NCI-H2081 treated with DMSO at 0.1 percent for 48 hours (cell line): Measurements from ENCODE around the gene PEX7.
"Not testable (repeated sequence)": the region's sequence is repeated elsewhere in the genome, so short reads cannot be mapped to it uniquely, and the experiment has no call there.

Experiments used
- DNase-seq: peaks from one replicate; lab custom pipeline; 2025; lab: John Stamatoyannopoulos, UW

The PEX7 gene

GRCh38 chr6:136790411-136791295, 31.7 kb upstream of the PEX7 start:
- DNase-seq: no peak

GRCh38 chr6:136791296-136792094, 30.9 kb upstream of the PEX7 start:
- no peak for DNase-seq

GRCh38 chr6:136792095-136792409, 30.3 kb upstream of the PEX7 start:
- no peak for DNase-seq

GRCh38 chr6:136792410-136793262, 29.8 kb upstream of the PEX7 start, which contains the start of gene MAP3K5:
MAP3K5 (minus strand) TSS chr6:136792477; CDS start chr6:136792157, 320 bp downstream.
- peak; percentile 38 for DNase-seq

DNA sequence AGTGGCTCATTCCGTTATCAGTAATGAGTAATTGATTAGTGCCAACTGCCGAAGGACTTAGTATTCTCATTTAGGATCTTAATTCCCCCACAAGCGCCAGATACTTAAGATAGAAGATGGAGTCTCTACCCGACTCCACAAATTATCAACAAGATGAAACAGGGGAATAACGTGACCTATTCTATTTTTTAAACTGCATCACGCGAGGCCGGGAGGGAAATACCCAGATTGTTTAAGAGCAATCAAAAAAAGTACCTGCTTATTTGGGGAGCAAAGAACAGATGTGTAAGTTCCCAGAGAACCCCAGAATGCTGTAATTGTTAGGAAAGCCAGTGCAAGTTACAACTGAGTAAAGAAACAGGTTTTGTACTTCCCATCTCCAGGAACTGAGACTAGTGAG, 29.0 kb upstream of the PEX7 start:
- no peak for DNase-seq

GRCh38 chr6:136795386-136795785, 27.0 kb upstream of the PEX7 start:
- DNase-seq: no peak

- DNase-seq: no peak
Measured at GRCh38 chr6:136795996-136796395, 26.4 kb upstream of the PEX7 start.

DNA sequence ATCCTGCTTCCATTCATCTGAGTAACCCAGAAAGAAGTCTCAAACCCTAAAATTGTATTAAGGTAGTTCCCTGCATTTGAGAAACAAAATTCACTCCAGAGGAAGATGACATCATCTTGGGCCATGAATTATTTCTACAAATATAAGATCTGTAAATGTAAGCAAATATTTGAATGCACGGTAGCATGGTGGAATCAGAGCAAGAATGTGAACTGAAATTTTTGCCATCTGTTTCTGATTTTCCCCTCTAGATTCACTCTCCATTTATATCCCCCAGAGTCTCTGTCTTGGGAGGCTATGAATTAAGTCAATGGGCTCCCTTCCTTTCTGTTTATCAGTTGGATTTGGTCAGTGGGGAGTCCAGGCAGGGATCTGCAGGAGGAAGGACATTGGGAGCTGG, 24.3 kb upstream of the PEX7 start:
- no peak for DNase-seq

DNA sequence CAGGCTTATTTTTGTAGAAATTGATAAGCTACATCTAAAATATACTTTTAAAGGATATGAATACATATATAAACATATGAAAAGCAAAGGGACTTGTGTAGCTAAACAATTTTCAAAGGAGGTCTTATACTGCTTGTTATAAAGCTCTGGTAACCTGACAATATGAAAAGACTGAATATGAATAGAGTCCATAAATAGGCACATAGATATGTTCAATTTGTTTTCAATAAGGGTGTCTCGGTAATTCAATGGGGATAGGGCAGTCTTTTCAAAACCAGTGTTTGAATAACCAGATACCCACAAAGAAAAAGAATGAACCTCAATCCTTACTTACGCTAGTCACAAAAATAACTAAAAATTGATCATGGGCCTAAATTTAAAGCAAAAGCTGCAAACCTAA, 20.8 kb upstream of the PEX7 start:
- no peak for DNase-seq

- no peak for DNase-seq
Measured at GRCh38 chr6:136803608-136804007, 18.8 kb upstream of the PEX7 start.

DNA sequence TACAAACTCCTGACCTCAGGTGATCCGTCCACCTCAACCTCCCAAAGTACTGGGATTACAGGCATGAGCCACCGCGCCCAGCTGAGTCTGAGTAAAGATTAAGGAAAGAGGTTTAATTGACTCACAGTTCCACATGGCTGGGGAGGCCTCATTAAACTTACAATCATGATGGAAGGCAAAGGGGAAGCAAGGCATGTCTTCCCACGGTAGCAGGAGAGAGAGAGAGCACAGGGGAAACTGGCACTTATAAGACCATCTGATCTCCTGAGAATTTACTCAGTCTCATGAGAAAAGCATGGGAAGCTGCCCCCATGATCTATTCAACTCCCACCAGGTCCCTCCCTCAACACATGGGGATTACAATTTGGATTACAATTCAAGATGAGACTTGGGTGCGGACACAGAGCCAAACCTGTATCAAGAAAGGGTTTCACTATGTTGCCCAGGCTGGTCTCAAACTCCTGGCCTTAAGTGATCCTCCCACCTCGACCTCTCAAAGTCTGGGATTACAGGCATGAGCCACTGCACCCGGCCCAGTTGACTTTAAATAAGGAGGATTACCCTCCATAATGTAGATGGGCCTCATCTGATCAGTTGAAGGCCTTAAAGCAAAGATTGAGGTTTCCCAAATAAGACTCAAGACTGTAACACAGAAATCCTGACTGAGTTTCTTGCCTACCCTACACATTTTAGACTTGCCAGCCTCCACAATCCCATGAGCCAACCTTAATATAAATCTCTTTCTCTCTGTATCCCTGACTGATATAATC, 13.1 kb upstream of the PEX7 start:
- DNase-seq: no peak

DNA sequence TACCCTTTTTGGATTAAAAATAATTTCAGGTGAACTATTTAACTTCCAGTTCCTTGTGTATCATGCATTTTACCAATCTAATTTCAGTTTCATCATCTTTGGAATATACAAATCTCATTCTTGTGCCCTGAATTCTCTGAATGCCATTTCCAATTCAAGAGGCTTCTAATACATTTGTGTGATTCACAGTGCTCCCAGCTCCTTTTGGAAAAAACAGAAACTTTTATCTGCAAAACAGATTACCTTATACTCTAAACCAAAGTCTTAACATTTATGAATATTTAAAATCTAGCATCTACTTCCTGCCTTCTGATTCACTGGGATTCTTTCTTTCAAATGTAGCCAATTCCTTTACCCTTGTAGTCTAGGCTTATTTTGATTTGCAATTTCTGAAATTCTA, 11.1 kb upstream of the PEX7 start:
- no peak for DNase-seq

- no peak for DNase-seq
Measured at GRCh38 chr6:136812174-136812573, 10.2 kb upstream of the PEX7 start.

DNA sequence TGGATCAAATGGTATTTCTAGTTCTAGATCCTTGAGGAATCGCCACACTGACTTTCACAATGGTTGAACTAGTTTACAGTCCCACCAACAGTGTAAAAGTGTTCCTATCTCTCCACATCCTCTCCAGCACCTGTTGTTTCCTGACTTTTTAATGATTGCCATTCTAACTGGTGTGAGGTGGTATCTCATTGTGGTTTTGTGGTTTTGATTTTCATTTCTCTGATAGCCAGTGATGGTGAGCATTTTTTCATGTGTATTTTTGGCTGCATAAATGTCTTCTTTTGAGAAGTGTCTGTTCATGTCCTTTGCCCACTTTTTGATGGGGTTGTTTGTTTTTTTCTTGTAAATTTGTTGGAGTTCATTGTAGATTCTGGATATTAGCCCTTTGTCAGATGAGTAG, 6.8 kb upstream of the PEX7 start:
- DNase-seq: not testable (repeated sequence)

GRCh38 chr6:136816656-136817055, 5.7 kb upstream of the PEX7 start:
- DNase-seq: no peak

GRCh38 chr6:136820561-136820960, 1.8 kb upstream of the PEX7 start:
- no peak for DNase-seq

GRCh38 chr6:136822046-136822375, 381 bp upstream of the PEX7 start:
- no peak for DNase-seq

DNA sequence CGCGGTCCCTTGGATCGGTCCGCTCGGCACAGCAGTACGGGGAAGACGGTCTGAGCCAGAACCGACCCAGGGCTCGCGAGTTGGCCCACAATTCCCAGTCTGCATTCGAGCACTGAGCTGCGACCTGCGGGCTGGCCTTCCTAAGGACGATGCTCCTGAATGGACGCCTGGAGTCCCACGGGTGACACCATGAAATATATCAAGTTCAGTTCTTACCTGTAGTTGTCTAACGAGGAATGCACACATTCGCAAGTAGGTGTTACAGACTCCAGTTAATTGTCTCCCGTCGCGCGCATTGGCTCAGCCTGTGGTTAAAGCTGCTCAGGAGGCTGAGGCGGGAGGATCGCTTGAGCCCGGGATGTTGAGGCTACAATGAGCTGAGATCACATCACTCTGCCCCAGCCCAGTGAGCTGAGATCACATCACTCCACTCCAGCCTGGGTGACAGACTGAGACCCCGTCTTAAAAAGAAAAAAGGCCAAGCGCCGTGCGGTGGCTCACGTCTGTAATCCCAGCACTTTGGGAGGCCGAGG, 802 bp downstream of the PEX7 start:
- no peak for DNase-seq

- no peak for DNase-seq
Measured at GRCh38 chr6:136826216-136826615, 3.8 kb downstream of the PEX7 start.

DNA sequence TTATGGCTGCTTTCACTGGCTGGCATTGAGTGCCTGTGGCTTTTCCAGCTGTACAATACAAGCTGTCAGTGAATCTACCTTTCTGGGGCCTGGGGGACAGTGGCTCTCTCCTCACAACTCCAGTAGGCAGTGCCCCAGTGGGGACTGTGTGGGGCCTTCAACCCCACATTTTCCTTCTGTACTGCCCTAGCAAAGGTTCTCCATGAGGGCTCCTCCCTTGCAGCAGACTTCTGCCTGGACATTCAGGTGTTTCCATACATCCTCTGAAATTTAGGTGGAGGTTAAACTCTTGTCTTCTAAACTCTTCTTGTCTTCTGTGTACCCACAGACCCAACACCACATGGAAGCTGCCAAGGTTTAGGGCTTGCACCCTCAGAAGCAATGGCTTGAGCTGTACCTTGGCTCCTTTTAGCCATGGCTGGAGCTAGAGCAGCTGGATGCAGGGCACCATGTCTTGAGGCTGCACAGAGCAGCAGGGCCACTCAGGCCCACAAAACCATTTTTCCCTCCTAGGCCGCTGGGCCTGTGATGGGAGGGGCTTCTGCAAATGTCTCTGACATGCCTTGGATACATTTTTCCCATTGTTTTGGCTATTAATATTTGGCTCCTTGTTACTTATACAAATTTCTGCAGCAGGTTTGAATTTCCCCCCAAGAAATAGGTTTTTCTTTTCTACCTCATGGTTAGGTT, 9.6 kb downstream of the PEX7 start:
- no peak for DNase-seq
